ENCODE measurements around the gene RTN4R.

DNA sequence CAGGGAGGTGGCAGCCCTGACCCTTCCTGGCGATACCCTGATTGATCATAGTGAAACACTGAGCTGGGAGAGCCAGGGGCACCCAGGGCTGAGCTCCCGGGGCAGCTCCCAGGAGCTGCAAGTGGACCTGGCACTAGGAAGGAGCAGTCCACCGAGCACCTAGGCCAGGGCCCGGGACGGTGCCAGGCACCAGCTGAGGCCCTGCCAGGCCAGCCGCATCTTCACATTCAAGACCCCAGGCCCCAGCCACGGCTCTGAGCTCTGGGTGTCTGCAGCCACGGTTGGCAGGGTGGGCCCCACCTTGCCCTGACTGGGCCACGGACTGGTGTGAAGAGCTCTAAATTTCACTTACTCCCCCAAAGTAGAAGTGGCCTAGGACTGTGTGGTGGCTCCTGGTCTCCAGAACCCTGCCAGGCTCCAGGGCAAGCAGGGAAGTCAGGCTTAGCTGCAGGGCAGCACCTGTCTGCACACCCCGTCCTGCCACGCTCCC lies 58.3 kb downstream of the RTN4R start:
- TF ChIP-seq, protein P1, sequence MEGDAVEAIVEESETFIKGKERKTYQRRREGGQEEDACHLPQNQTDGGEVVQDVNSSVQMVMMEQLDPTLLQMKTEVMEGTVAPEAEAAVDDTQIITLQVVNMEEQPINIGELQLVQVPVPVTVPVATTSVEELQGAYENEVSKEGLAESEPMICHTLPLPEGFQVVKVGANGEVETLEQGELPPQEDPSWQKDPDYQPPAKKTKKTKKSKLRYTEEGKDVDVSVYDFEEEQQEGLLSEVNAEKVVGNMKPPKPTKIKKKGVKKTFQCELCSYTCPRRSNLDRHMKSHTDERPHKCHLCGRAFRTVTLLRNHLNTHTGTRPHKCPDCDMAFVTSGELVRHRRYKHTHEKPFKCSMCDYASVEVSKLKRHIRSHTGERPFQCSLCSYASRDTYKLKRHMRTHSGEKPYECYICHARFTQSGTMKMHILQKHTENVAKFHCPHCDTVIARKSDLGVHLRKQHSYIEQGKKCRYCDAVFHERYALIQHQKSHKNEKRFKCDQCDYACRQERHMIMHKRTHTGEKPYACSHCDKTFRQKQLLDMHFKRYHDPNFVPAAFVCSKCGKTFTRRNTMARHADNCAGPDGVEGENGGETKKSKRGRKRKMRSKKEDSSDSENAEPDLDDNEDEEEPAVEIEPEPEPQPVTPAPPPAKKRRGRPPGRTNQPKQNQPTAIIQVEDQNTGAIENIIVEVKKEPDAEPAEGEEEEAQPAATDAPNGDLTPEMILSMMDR (IDR thresholded peaks at IDR 0.05 in 4 of 5, conservative IDR thresholded peaks at IDR 0.05 in 1 of 5) = no peak
- no peak for TF ChIP-seq POLR2A (IDR thresholded peaks at IDR 0.05)
